Fibroblast of lung (primary cell): ENCODE results near the gene INVS. TPM values are rescaled to one million over a fixed set of nuclear protein-coding genes. Genes with fewer than 3 reads are reported as not detected.
"Not testable (repeated sequence)": the region's sequence is repeated elsewhere in the genome, so short reads cannot be mapped to it uniquely, and the experiment has no call there.

Source experiments
- DNase-seq, 2 donors: peaks; one replicate each; pipeline versions ENCODE4 v3.0.0 to v3.0.0-alpha.2; 2010; ENCODE audit warnings: low read depth in 2 of 2
- H2AFZ ChIP-seq: 2 replicates; pipeline ENCODE4 v1.5.1; 2012; ENCODE audit warnings: low read length, control low read depth, inconsistent platforms
- H3K27ac ChIP-seq: 2 replicates; pipeline ENCODE4 v1.5.1; 2011; ENCODE audit warnings: low read length, control low read depth; ENCODE audit not compliant: insufficient read depth
- H3K27me3 ChIP-seq: 2 replicates; pipeline ENCODE4 v1.5.1; 2011; ENCODE audit warnings: mild to moderate bottlenecking, low read length; ENCODE audit not compliant: control insufficient read depth, insufficient read depth
- H3K36me3 ChIP-seq: 2 replicates; pipeline ENCODE4 v1.5.1; 2011; ENCODE audit warnings: low read length; ENCODE audit not compliant: control insufficient read depth, insufficient read depth
- H3K4me1 ChIP-seq: 2 replicates; pipeline ENCODE4 v1.5.1; 2011; ENCODE audit warnings: low read length; ENCODE audit not compliant: control insufficient read depth, insufficient read depth; ENCODE audit errors: extremely low read depth
- H3K4me2 ChIP-seq: 2 replicates; pipeline ENCODE4 v1.5.1; 2011; ENCODE audit warnings: low read length, control low read depth; ENCODE audit not compliant: insufficient read depth; ENCODE audit errors: extremely low read depth
- H3K4me3 ChIP-seq, 4 experiments: fragments of 200-600 bp in 1 of 4; sonication (generic) in 1 of 4; replicated peaks in 1 of 4; 2 replicates each; pipeline ENCODE4 v1.5.1; 2011 to 2016; ENCODE audit warnings: low read length in 4 of 4, low read depth in 3 of 4, mild to moderate bottlenecking in 3 of 4, control low read depth in 2 of 4, inconsistent platforms in 1 of 4, mixed read lengths in 1 of 4; ENCODE audit not compliant: insufficient read depth in 1 of 4; ENCODE audit errors: control extremely low read depth in 1 of 4
- H3K79me2 ChIP-seq: 2 replicates; pipeline ENCODE4 v1.5.1; 2012; ENCODE audit warnings: mild to moderate bottlenecking, low read length, inconsistent platforms; ENCODE audit not compliant: control insufficient read depth, insufficient read depth
- H3K9ac ChIP-seq: 2 replicates; pipeline ENCODE4 v1.5.1; 2011; ENCODE audit warnings: mild to moderate bottlenecking, low read length, control low read depth; ENCODE audit not compliant: insufficient read depth
- H3K9me3 ChIP-seq: 2 replicates; pipeline ENCODE4 v1.5.1; 2012; ENCODE audit warnings: low read depth, low read length; ENCODE audit not compliant: control insufficient read depth, insufficient read depth
- H4K20me1 ChIP-seq: 2 replicates; pipeline ENCODE4 v1.5.1; 2011; ENCODE audit warnings: low read length; ENCODE audit not compliant: control insufficient read depth, insufficient read depth; ENCODE audit errors: extremely low read depth
- EZH2 ChIP-seq: IDR thresholded peaks from 2 replicates; pipeline ENCODE4 v1.5.1; 2012; ENCODE audit warnings: low read length, control low read depth, mild to moderate bottlenecking; ENCODE audit errors: missing control alignments
- polyA plus RNA-seq, 2 donors: library from polyadenylated mRNA; depleted of rRNA in 1 of 2; stranded (reverse) in 1 of 2; unstranded in 1 of 2; fragments of >200 nt; gene quantifications; 2 replicates each; pipeline ENCODE4 v1.2.1, GENCODE V29; 2011 to 2012; ENCODE audit warnings: missing spikeins in 1 of 2
- total RNA-seq: library from RNA; depleted of rRNA; stranded (reverse); fragments of >200 nt; gene quantifications from 2 replicates; pipeline ENCODE4 v1.2.1, GENCODE V29; 2014
- TF ChIP-seq, protein P1 (sequence below), 2 donors: IDR thresholded peaks in 1 of 2; conservative IDR thresholded peaks in 1 of 2; 1 replicate in 1 of 2; 2 replicates in 1 of 2; pipeline ENCODE4 v1.5.1; 2011 to 2012; ENCODE audit warnings: low read length in 2 of 2, control low read depth in 1 of 2, inconsistent platforms in 1 of 2, low read depth in 1 of 2, mild to moderate bottlenecking in 1 of 2

Gene INVS
- total and polyA plus RNA-seq, 2 donors (not counting 1 experiment from before 2014, with no cell fraction given), result 13.1 to 45.4 TPM

DNA sequence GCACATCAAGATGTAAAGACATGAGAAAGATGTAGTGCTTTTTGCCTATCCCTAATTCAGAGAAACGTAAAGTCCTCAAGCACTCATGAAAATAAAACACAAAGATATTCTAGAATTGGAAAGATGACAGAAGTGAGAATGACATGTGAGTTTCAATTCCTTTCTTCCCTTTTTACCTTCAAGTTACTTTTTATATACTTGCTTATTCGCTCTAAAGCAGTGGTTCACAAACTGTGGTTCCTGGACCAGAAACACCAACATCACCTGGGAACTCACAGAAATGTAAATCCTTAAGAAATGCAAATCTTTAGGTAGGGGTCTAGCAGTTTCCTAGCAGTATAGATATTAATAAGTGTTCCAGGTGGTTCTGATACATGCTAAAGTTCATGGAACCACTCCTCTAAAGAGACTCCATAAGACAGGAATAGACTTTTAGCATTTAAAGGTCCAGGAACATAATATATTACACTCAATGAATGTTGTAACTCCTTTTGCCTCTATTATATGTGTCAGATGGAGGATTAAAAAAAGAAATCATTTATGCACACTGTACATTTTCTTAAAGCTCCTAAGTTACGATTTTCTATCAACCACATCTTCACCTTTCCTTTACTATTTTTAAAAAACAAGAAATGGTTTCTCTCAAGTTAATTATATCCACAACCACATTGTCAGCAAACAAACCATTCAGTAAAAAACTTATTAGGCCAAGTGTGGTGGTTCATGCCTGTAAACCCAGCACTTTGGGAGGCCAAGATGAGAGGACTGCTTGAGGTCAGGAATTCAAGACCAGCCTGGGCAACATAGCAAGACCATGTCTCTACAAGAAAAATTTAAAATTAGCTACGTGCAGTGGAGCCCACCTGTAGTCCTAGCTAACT is 40.1 kb upstream of the INVS start:
- Histone ChIP-seq H3K4me2 (no peak overlapping the region), H3K79me2 (peaks cover 5% of the 10 kb centered on the region), H3K27me3 (no peaks in the 10 kb centered on the region), H3K4me1 (peaks cover 3% of the 10 kb centered on the region), H3K4me3 (no peak overlapping the region), H3K27ac (no peak overlapping the region), H3K36me3 (no peaks in the 10 kb centered on the region), H3K9ac (no peak overlapping the region), H3K9me3 (no peaks in the 10 kb centered on the region), H4K20me1 (no peaks in the 10 kb centered on the region), H2AFZ (no peak overlapping the region)
- no peak for TF ChIP-seq EZH2
- TF ChIP-seq, protein P1, sequence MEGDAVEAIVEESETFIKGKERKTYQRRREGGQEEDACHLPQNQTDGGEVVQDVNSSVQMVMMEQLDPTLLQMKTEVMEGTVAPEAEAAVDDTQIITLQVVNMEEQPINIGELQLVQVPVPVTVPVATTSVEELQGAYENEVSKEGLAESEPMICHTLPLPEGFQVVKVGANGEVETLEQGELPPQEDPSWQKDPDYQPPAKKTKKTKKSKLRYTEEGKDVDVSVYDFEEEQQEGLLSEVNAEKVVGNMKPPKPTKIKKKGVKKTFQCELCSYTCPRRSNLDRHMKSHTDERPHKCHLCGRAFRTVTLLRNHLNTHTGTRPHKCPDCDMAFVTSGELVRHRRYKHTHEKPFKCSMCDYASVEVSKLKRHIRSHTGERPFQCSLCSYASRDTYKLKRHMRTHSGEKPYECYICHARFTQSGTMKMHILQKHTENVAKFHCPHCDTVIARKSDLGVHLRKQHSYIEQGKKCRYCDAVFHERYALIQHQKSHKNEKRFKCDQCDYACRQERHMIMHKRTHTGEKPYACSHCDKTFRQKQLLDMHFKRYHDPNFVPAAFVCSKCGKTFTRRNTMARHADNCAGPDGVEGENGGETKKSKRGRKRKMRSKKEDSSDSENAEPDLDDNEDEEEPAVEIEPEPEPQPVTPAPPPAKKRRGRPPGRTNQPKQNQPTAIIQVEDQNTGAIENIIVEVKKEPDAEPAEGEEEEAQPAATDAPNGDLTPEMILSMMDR (conservative IDR thresholded peaks at IDR 0.05 in 1 of 2, IDR thresholded peaks at IDR 0.05 in 1 of 2; ENCODE audit: low read depth in 1 of 2, low read length in 2 of 2), result no peak
- DNase-seq, result no peak

DNA sequence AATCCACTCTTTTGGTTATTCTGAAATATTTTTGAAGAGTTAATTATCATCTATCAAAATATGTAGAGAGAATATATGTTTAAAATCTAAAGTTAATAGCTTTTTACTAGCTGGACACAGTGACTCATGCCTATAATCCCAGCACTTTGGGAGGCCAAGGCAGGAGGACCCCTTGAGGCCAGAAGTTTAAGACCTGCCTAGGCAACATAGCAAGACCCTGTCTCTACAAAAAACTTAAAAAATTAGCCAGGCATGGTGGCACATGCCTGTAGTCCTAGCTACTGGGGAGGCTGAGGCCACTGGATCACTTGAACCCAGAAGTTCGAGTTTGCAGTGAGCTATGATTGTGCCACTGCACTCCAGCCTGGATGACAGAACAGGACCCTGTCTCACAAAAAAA is 36.4 kb upstream of the INVS start:
- not testable (repeated sequence) for H2AFZ ChIP-seq, H3K36me3 ChIP-seq, H3K27me3 ChIP-seq, H3K79me2 ChIP-seq, DNase-seq, H4K20me1 ChIP-seq, H3K9ac ChIP-seq, H3K4me1 ChIP-seq, H3K9me3 ChIP-seq, H3K4me3 ChIP-seq, H3K4me2 ChIP-seq, H3K27ac ChIP-seq

DNA sequence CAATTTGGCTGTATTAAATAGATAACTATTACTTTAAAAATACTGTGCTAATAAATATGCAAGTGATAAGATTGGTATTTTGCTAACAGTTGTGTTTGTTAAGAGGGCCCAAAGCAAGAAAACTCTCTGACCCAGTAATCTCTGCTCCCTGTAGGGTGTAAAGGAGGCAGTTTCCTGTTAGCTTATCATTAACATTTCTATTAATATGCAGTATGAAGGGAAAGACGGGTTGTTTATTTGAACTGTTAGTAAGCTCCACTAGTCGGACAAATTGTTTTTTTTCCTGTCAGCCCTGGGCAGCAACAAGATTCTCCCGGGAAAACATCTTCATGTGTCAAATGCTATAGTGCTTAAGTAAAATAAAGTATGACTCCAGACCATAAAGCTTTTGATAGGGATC is 35.9 kb upstream of the INVS start:
- no peak overlapping the region for H2AFZ ChIP-seq
- no peak overlapping the region for H3K9ac ChIP-seq
- no peaks in the 10 kb centered on the region for H3K27me3 ChIP-seq
- H4K20me1 ChIP-seq, result no peaks in the 10 kb centered on the region
- no peak overlapping the region for H3K4me2 ChIP-seq
- H3K9me3 ChIP-seq, result no peaks in the 10 kb centered on the region
- H3K36me3 ChIP-seq, result no peaks in the 10 kb centered on the region
- H3K4me3 ChIP-seq, result no peak overlapping the region
- DNase-seq, result peak in 1 of 2 donors; percentile 18
- H3K4me1 ChIP-seq, result peaks cover 10% of the 10 kb centered on the region
- H3K79me2 ChIP-seq, result peaks cover 7% of the 10 kb centered on the region
- no peak overlapping the region for H3K27ac ChIP-seq
- no peak for TF ChIP-seq EZH2
- TF ChIP-seq, protein P1 (conservative IDR thresholded peaks at IDR 0.05 in 1 of 2, IDR thresholded peaks at IDR 0.05 in 1 of 2; ENCODE audit: low read depth in 1 of 2, low read length in 2 of 2), result no peak
